ENCODE data around the gene TCF7L1.

TCF7L1 gene

DNA sequence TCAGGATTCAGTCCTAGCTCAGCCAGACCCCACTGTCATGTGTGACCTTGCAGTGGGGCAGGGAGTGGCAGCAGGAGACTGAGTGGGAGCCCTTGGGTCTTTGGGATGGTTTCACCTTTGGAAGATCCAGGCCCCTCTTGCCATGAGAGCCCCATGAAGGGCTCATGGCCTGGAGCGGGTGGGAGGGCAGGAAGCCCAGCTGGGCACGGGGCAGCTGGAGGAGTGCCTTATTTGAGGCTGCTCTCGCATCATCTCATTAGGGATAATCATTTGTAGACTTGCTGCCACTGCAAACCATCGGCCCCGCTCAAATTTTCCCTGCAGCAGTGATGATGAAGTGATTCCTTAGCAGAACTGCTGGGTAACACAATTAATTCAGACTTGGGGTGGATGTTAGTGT is 120.7 kb downstream of the TCF7L1 start:
- no peaks in the 10 kb centered on the region for H3K79me2 ChIP-seq (ENCODE audit: insufficient read depth, low read length)
- no peak for TF ChIP-seq EZH2phosphoT487 (IDR thresholded peaks at IDR 0.05; ENCODE audit: borderline replicate concordance)
- TF ChIP-seq CTCF (conservative IDR thresholded peaks at IDR 0.05; ENCODE audit: low read length), result no peak
- H3K27me3 ChIP-seq (ENCODE audit: insufficient read depth, low read length, poor library complexity, severe bottlenecking), result no peaks in the 10 kb centered on the region
- H3K36me3 ChIP-seq (ENCODE audit: insufficient read depth, low read length), result no peaks in the 10 kb centered on the region
- H3K4me2 ChIP-seq (ENCODE audit: low read depth, low read length, poor library complexity, severe bottlenecking), result no peak overlapping the region
- H4K20me1 ChIP-seq (ENCODE audit: insufficient read depth, low read length, poor library complexity, severe bottlenecking), result no peaks in the 10 kb centered on the region
- no peak overlapping the region for H2AFZ ChIP-seq (ENCODE audit: low read length)
- no peaks in the 10 kb centered on the region for H3K9me2 ChIP-seq (replicated peaks; ENCODE audit: low read depth, low read length)
- no peak overlapping the region for H3K9ac ChIP-seq (ENCODE audit: low read depth, low read length, poor library complexity, severe bottlenecking)
- peaks cover 6% of the 10 kb centered on the region for H3K4me1 ChIP-seq (ENCODE audit: insufficient read depth, low read length, poor library complexity, severe bottlenecking)
- no peak overlapping the region for H3K4me3 ChIP-seq (ENCODE audit: low read length, poor library complexity, severe bottlenecking)
- H3F3A ChIP-seq (ENCODE audit: low read depth), result no peaks in the 10 kb centered on the region
- H3K9me3 ChIP-seq (ENCODE audit: insufficient read depth, low read depth, low read length), result no peaks in the 10 kb centered on the region

GRCh38 chr2:85254540-85255300 is 121.5 kb downstream of the TCF7L1 start:
- Histone ChIP-seq H3K36me3 (ENCODE audit: insufficient read depth, low read length) (no peaks in the 10 kb centered on the region), H3F3A (ENCODE audit: low read depth) (no peaks in the 10 kb centered on the region), H3K9me3 (ENCODE audit: insufficient read depth, low read depth, low read length) (no peaks in the 10 kb centered on the region), H3K9me2 (replicated peaks; ENCODE audit: low read depth, low read length) (no peaks in the 10 kb centered on the region), H3K4me2 (ENCODE audit: low read depth, low read length, poor library complexity, severe bottlenecking) (no peak overlapping the region), H3K4me1 (ENCODE audit: insufficient read depth, low read length, poor library complexity, severe bottlenecking) (peaks cover 6% of the 10 kb centered on the region), H3K79me2 (ENCODE audit: insufficient read depth, low read length) (no peaks in the 10 kb centered on the region), H3K9ac (ENCODE audit: low read depth, low read length, poor library complexity, severe bottlenecking) (no peak overlapping the region), H3K27me3 (ENCODE audit: insufficient read depth, low read length, poor library complexity, severe bottlenecking) (no peaks in the 10 kb centered on the region), H3K4me3 (ENCODE audit: low read length, poor library complexity, severe bottlenecking) (no peak overlapping the region), H4K20me1 (ENCODE audit: insufficient read depth, low read length, poor library complexity, severe bottlenecking) (no peaks in the 10 kb centered on the region), H2AFZ (ENCODE audit: low read length) (no peak overlapping the region; the same call in 1 of the 2 replicates)
- TF ChIP-seq EZH2phosphoT487 (IDR thresholded peaks at IDR 0.05; ENCODE audit: borderline replicate concordance), result no peak
- no peak for TF ChIP-seq CTCF (conservative IDR thresholded peaks at IDR 0.05; ENCODE audit: low read length)

DNA sequence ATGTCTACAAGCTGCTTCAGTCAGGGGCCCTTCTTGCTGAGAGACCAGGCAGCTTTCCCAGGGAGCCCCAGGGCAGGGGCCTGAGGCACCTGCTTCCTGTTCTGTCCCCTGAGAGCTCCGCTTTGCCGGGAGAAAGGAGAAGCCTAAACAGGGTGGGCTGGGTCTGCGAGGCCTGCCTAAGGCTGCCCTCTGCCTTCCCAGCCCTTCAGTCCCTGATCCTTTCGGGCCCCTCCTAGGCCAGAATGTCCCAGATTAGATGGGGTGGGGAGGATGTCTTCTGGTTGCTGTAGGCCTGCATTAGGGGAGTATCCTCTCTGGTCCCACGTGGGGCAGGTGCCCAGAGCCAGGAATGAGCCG is 122.2 kb downstream of the TCF7L1 start:
- Histone ChIP-seq H3K27me3 (ENCODE audit: insufficient read depth, low read length, poor library complexity, severe bottlenecking) (no peaks in the 10 kb centered on the region), H3K9me3 (ENCODE audit: insufficient read depth, low read depth, low read length) (no peaks in the 10 kb centered on the region), H3K4me1 (ENCODE audit: insufficient read depth, low read length, poor library complexity, severe bottlenecking) (peaks cover 6% of the 10 kb centered on the region), H3F3A (ENCODE audit: low read depth) (no peaks in the 10 kb centered on the region), H3K36me3 (ENCODE audit: insufficient read depth, low read length) (no peaks in the 10 kb centered on the region), H4K20me1 (ENCODE audit: insufficient read depth, low read length, poor library complexity, severe bottlenecking) (no peaks in the 10 kb centered on the region), H3K9ac (ENCODE audit: low read depth, low read length, poor library complexity, severe bottlenecking) (no peak overlapping the region), H3K9me2 (replicated peaks; ENCODE audit: low read depth, low read length) (no peaks in the 10 kb centered on the region), H3K79me2 (ENCODE audit: insufficient read depth, low read length) (no peaks in the 10 kb centered on the region), H3K4me2 (ENCODE audit: low read depth, low read length, poor library complexity, severe bottlenecking) (no peak overlapping the region), H3K4me3 (ENCODE audit: low read length, poor library complexity, severe bottlenecking) (no peak overlapping the region), H2AFZ (ENCODE audit: low read length) (no peak overlapping the region; the same call in 1 of the 2 replicates)
- TF ChIP-seq EZH2phosphoT487 (IDR thresholded peaks at IDR 0.05; ENCODE audit: borderline replicate concordance) (no peak), CTCF (conservative IDR thresholded peaks at IDR 0.05; ENCODE audit: low read length) (no peak)
